GM18519 (cell line): ENCODE data around the gene RAB3IL1.

Source experiments
- ATAC-seq: cut with Tn5 transposase; IDR thresholded peaks from one replicate; pipeline ENCODE4 v1.9.1; 2021; ENCODE audit warnings: mild to moderate bottlenecking, moderate library complexity; ENCODE audit not compliant: unreplicated experiment, low FRiP score

The RAB3IL1 gene

GRCh38 chr11:61872935-61873565, 44.3 kb downstream of the RAB3IL1 start:
- no peak for ATAC-seq

- no peak for ATAC-seq
Measured at GRCh38 chr11:61871158-61871597, 46.2 kb downstream of the RAB3IL1 start.

GRCh38 chr11:61870541-61871031, 46.8 kb downstream of the RAB3IL1 start:
- ATAC-seq = no peak

GRCh38 chr11:61869708-61870451, 47.5 kb downstream of the RAB3IL1 start:
- no peak for ATAC-seq

GRCh38 chr11:61869429-61869707, 48.0 kb downstream of the RAB3IL1 start:
- ATAC-seq = no peak

- no peak for ATAC-seq
Measured at GRCh38 chr11:61868571-61869428, 48.6 kb downstream of the RAB3IL1 start.

GRCh38 chr11:61866958-61867343, 50.4 kb downstream of the RAB3IL1 start:
- ATAC-seq = no peak

GRCh38 chr11:61866231-61866957, 51.0 kb downstream of the RAB3IL1 start:
- no peak for ATAC-seq

GRCh38 chr11:61864814-61865775, 52.3 kb downstream of the RAB3IL1 start:
- no peak for ATAC-seq

- ATAC-seq = no peak
Measured at GRCh38 chr11:61863548-61864081, 53.8 kb downstream of the RAB3IL1 start.

- no peak for ATAC-seq
Measured at GRCh38 chr11:61862714-61863547, 54.4 kb downstream of the RAB3IL1 start.

GRCh38 chr11:61861634-61862033, 55.7 kb downstream of the RAB3IL1 start:
- ATAC-seq = no peak

GRCh38 chr11:61860054-61860903, 57.1 kb downstream of the RAB3IL1 start:
- ATAC-seq = no peak

- ATAC-seq = no peak
Measured at GRCh38 chr11:61855939-61856680, 61.3 kb downstream of the RAB3IL1 start.

- no peak for ATAC-seq
Measured at GRCh38 chr11:61854966-61855714, 62.2 kb downstream of the RAB3IL1 start.
